GM12878 (cell line): Measurements from ENCODE around the gene PHF23. TPM values are rescaled to one million over a fixed set of nuclear protein-coding genes. Genes with fewer than 3 reads are reported as not detected.

ENCODE experiments used
- ATF2 ChIP-seq: IDR thresholded peaks from 2 replicates; pipeline ENCODE4 v1.6.1; 2012; ENCODE audit warnings: low read length, inconsistent platforms
- CBX3 ChIP-seq: fragments of 200-600 bp; sonication (generic); IDR thresholded peaks from 2 replicates; pipeline ENCODE4 v1.6.1; 2016; ENCODE audit warnings: low read depth, borderline replicate concordance
- GABPA ChIP-seq: IDR thresholded peaks from 2 replicates; pipeline ENCODE4 v1.6.1; 2014; ENCODE audit warnings: antibody characterized with exemption, low read depth, mild to moderate bottlenecking, inconsistent platforms
- KDM1A ChIP-seq: fragments of 200-600 bp; sonication (generic); IDR thresholded peaks from 2 replicates; pipeline ENCODE4 v1.6.1; 2016; ENCODE audit warnings: borderline replicate concordance
- MYC ChIP-seq: IDR thresholded peaks from 2 replicates; pipeline ENCODE4 v1.6.1; 2011; ENCODE audit warnings: mild to moderate bottlenecking, low read length, moderate library complexity, inconsistent platforms; ENCODE audit not compliant: insufficient read depth, insufficient replicate concordance, insufficient read length, severe bottlenecking
- NFYB ChIP-seq: IDR thresholded peaks from 2 replicates; pipeline ENCODE4 v1.6.1; 2011; ENCODE audit warnings: low read depth, mild to moderate bottlenecking, low read length, improper control_type of control experiment, moderate library complexity; ENCODE audit not compliant: insufficient read depth
- NR2C1 ChIP-seq: fragments of 450-650 bp; IDR thresholded peaks from 2 replicates; pipeline ENCODE4 v1.6.1; 2017; ENCODE audit warnings: antibody characterized with exemption, mild to moderate bottlenecking, moderate library complexity
- NR2F1 ChIP-seq: fragments of 450-650 bp; conservative IDR thresholded peaks from 2 replicates; pipeline ENCODE4 v1.6.1; 2017; ENCODE audit warnings: mild to moderate bottlenecking
- POU2F2 ChIP-seq: IDR thresholded peaks from 3 replicates; pipeline ENCODE4 v1.6.1; 2011; ENCODE audit warnings: low read depth, mild to moderate bottlenecking, low read length, borderline replicate concordance
- RAD51 ChIP-seq: fragments of 450-650 bp; IDR thresholded peaks from 2 replicates; pipeline ENCODE4 v1.6.1; 2016; ENCODE audit warnings: moderate library complexity, mild to moderate bottlenecking, inconsistent platforms
- REST ChIP-seq: IDR thresholded peaks from 2 replicates; pipeline ENCODE4 v1.6.1; 2012; ENCODE audit warnings: mild to moderate bottlenecking, low read depth, low read length
- SMAD1 ChIP-seq: fragments of 450-650 bp; IDR thresholded peaks from 2 replicates; pipeline ENCODE4 v1.6.1; 2018; ENCODE audit warnings: mild to moderate bottlenecking, low read depth; ENCODE audit not compliant: partially characterized antibody
- SMARCA5 ChIP-seq: fragments of 450-650 bp; IDR thresholded peaks from 2 replicates; pipeline ENCODE4 v1.6.1; 2017; ENCODE audit warnings: mild to moderate bottlenecking
- SUZ12 ChIP-seq: fragments of 200-600 bp; sonication (generic); IDR thresholded peaks from one replicate; pipeline ENCODE4 v1.6.1; 2018; ENCODE audit warnings: antibody characterized with exemption, mild to moderate bottlenecking; ENCODE audit not compliant: unreplicated experiment
- TARDBP ChIP-seq: IDR thresholded peaks from 2 replicates; pipeline ENCODE4 v1.6.1; 2016; ENCODE audit warnings: borderline replicate concordance
- WRNIP1 ChIP-seq: IDR thresholded peaks from 2 replicates; pipeline ENCODE4 v1.6.1; 2011; ENCODE audit warnings: low read depth, low read length, improper control_type of control experiment, borderline replicate concordance
- YY1 ChIP-seq: IDR thresholded peaks from 2 replicates; pipeline ENCODE4 v1.6.1; 2011; ENCODE audit warnings: low read depth, mild to moderate bottlenecking, low read length
- ZSCAN29 ChIP-seq: fragments of 450-650 bp; IDR thresholded peaks from 2 replicates; pipeline ENCODE4 v1.6.1; 2017; ENCODE audit warnings: mild to moderate bottlenecking, moderate library complexity
- polyA plus RNA-seq, 11 experiments: library from polyadenylated mRNA; depleted of rRNA in 4 of 11; unstranded in 6 of 11; stranded (reverse) in 5 of 11; fragments of >200 nt; fragmentation: Nextera tagmentation in 4 of 11; fragmentation: Illumina TruSeq in 1 of 11; extraction: Ambion mirVana in 4 of 11; extraction: Trizol in 1 of 11; gene quantifications; 1 replicate in 1 of 11; 2 replicates in 10 of 11; pipeline versions ENCODE4 v1.2.1 to v1.2.3, GENCODE V29; 2011 to 2016; ENCODE audit warnings: inconsistent platforms in 2 of 11, missing spikeins in 2 of 11, low read depth in 1 of 11
- total RNA-seq, 4 experiments: library from RNA; depleted of rRNA in 3 of 4; stranded (reverse); fragments of >200 nt in 3 of 4; fragmentation: Illumina TruSeq in 1 of 4; extraction: Trizol in 1 of 4; gene quantifications; 2 replicates each; pipeline versions ENCODE4 v1.2.1 to v1.2.3, GENCODE V29; 2013 to 2021
- TF ChIP-seq, protein P1 (sequence below): fragments of 450-650 bp; formaldehyde crosslinking; IDR thresholded peaks from 2 replicates; pipeline ENCODE4 v1.4.0; 2022; ENCODE audit warnings: mild to moderate bottlenecking, moderate library complexity
- TF ChIP-seq, protein P2 (sequence below): fragments of 450-650 bp; IDR thresholded peaks from 2 replicates; pipeline ENCODE4 v1.6.1; 2017; ENCODE audit warnings: borderline replicate concordance

The PHF23 gene
- total and polyA plus RNA-seq, 10 of the 15 experiments (the other 5 are each of a cell fraction or from before 2014, with no cell fraction given) = 8.2 to 84.8 (median 32.6) TPM

DNA sequence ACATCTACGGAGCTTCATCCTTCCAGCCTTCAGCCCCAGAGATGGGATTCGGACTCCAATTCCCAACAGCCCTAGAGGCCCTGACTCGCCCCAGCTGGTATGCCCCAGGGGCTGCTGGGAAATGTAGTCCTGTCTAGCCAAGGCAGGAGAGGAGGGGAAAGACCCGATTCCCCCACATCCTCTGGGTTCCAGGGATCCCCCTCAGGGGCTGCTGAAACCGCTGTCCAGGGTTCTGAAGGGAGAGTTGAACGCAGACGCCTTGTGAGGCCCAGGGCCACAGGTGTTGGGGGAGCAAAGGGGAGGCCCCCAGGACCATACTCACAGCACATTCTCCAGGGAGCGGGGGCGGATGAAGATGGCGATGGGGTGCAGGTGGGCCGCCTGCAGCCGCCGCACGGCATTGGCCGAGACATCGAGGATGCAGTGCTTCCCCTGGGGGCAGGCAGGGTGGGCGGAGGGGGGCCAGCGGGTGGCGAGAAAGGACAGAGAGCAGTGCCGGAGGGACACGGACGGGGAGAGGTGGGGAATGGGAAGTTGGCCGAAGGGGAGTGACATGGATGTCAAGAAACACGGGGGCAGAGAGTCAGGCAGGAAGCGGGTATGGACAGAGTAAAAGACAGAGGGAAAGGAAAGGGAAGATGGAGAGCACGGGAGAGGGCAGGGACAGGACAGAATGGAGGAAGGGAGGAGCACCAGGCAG lies 47.5 kb downstream of the PHF23 start (continued):
- TF ChIP-seq POU2F2 (no peak), SUZ12 (no peak), NR2F1 (no peak), YY1 (peak; percentile 79), KDM1A (no peak), TARDBP (peak; percentile 92; the same call in 1 of the 2 replicates), RAD51 (peak; percentile 32; the same call in 1 of the 2 replicates), NFYB (no peak), WRNIP1 (no peak), ATF2 (no peak), ZSCAN29 (no peak), NR2C1 (peak; percentile 56), SMAD1 (no peak), SMARCA5 (no peak), GABPA (no peak), MYC (no peak), REST (peak; percentile 79; the same call in 1 of the 2 replicates), CBX3 (no peak)
- TF ChIP-seq, protein P1, sequence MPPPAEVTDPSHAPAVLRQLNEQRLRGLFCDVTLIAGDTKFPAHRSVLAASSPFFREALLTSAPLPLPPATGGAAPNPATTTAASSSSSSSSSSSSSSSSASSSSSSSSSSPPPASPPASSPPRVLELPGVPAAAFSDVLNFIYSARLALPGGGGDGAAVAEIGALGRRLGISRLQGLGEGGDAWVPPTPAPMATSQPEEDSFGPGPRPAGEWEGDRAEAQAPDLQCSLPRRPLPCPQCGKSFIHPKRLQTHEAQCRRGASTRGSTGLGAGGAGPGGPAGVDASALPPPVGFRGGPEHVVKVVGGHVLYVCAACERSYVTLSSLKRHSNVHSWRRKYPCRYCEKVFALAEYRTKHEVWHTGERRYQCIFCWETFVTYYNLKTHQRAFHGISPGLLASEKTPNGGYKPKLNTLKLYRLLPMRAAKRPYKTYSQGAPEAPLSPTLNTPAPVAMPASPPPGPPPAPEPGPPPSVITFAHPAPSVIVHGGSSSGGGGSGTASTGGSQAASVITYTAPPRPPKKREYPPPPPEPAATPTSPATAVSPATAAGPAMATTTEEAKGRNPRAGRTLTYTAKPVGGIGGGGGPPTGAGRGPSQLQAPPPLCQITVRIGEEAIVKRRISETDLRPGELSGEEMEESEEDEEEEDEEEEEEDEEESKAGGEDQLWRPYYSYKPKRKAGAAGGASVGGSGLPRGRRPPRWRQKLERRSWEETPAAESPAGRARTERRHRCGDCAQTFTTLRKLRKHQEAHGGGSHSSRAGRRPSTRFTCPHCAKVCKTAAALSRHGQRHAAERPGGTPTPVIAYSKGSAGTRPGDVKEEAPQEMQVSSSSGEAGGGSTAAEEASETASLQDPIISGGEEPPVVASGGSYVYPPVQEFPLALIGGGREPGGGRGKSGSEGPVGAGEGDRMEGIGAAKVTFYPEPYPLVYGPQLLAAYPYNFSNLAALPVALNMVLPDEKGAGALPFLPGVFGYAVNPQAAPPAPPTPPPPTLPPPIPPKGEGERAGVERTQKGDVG (CRISPR knock-in tag) = no peak
- TF ChIP-seq, protein P2, sequence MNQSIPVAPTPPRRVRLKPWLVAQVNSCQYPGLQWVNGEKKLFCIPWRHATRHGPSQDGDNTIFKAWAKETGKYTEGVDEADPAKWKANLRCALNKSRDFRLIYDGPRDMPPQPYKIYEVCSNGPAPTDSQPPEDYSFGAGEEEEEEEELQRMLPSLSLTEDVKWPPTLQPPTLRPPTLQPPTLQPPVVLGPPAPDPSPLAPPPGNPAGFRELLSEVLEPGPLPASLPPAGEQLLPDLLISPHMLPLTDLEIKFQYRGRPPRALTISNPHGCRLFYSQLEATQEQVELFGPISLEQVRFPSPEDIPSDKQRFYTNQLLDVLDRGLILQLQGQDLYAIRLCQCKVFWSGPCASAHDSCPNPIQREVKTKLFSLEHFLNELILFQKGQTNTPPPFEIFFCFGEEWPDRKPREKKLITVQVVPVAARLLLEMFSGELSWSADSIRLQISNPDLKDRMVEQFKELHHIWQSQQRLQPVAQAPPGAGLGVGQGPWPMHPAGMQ = no peak
